KMS-11 (cell line): ENCODE results near the gene RBM34.

Source experiments
- H2AFZ ChIP-seq: fragments of 200-600 bp; sonication (generic); 2 replicates; pipeline ENCODE4 v1.6.1; 2016; ENCODE audit warnings: antibody characterized with exemption, mixed run types, low read depth
- H3K27ac ChIP-seq: fragments of 200-600 bp; sonication (generic); 2 replicates; pipeline ENCODE4 v1.6.1; 2016; ENCODE audit warnings: mild to moderate bottlenecking, mixed run types
- H3K27me3 ChIP-seq: fragments of 200-600 bp; sonication (generic); 2 replicates; pipeline ENCODE4 v1.6.1; 2017; ENCODE audit warnings: mild to moderate bottlenecking, low read depth, mixed run types, moderate library complexity; ENCODE audit not compliant: insufficient read depth
- H3K36me3 ChIP-seq: fragments of 200-600 bp; sonication (generic); 2 replicates; pipeline ENCODE4 v1.6.1; 2017; ENCODE audit warnings: mild to moderate bottlenecking, mixed run types; ENCODE audit not compliant: insufficient read depth
- H3K4me1 ChIP-seq: fragments of 200-600 bp; sonication (generic); 2 replicates; pipeline ENCODE4 v1.6.1; 2016; ENCODE audit warnings: mild to moderate bottlenecking, low read depth, mixed run types; ENCODE audit not compliant: poor library complexity, severe bottlenecking
- H3K4me2 ChIP-seq: fragments of 200-600 bp; sonication (generic); 2 replicates; pipeline ENCODE4 v1.7.0; 2016; ENCODE audit warnings: mild to moderate bottlenecking, mixed run types
- H3K4me3 ChIP-seq: fragments of 200-600 bp; sonication (generic); IDR thresholded peaks from 2 replicates; pipeline ENCODE4 v1.6.1; 2017; ENCODE audit warnings: low read depth, low read length, mixed read lengths; ENCODE audit not compliant: insufficient read depth
- H3K79me2 ChIP-seq: fragments of 200-600 bp; sonication (generic); 2 replicates; pipeline ENCODE4 v1.6.1; 2016; ENCODE audit warnings: low read depth, mixed run types; ENCODE audit not compliant: insufficient read depth
- H3K9ac ChIP-seq: fragments of 200-600 bp; sonication (generic); 2 replicates; pipeline ENCODE4 v1.6.1; 2016; ENCODE audit warnings: mild to moderate bottlenecking, mixed run types
- H4K20me1 ChIP-seq: fragments of 200-600 bp; sonication (generic); 2 replicates; pipeline ENCODE4 v1.6.1; 2016; ENCODE audit warnings: mild to moderate bottlenecking, mixed run types; ENCODE audit not compliant: insufficient read depth
- CTCF ChIP-seq: fragments of 200-600 bp; sonication (generic); conservative IDR thresholded peaks from 2 replicates; pipeline ENCODE4 v1.6.1; 2017; ENCODE audit warnings: low read depth, mild to moderate bottlenecking, antibody characterized with exemption, low read length, moderate library complexity, mixed read lengths

RBM34 gene

GRCh38 chr1:235152235-235152634, 8.8 kb downstream of the RBM34 start:
- H3K4me2 ChIP-seq, result no peak overlapping the region
- H2AFZ ChIP-seq, result no peak overlapping the region
- no peak overlapping the region for H3K9ac ChIP-seq
- 0 out of 2 replicates have a peak, but pooled peaks cover 4% of the 10 kb centered on the region for H3K79me2 ChIP-seq
- peaks cover 21% of the 10 kb centered on the region; the same call in 1 of the 2 replicates for H3K36me3 ChIP-seq
- no peak overlapping the region for H3K27ac ChIP-seq
- no peaks in the 10 kb centered on the region for H3K4me1 ChIP-seq
- H3K27me3 ChIP-seq, result no peaks in the 10 kb centered on the region
- H4K20me1 ChIP-seq, result no peaks in the 10 kb centered on the region
- no peak overlapping the region for H3K4me3 ChIP-seq
- TF ChIP-seq CTCF, result no peak

- H3K36me3 ChIP-seq, result peaks cover 24% of the 10 kb centered on the region; the same call in 1 of the 2 replicates
These were observed 10.0 kb downstream of the RBM34 start for GRCh38 chr1:235151033-235151432.

GRCh38 chr1:235149824-235150223, 11.2 kb downstream of the RBM34 start:
- Histone ChIP-seq H3K27ac (no peak overlapping the region), H3K36me3 (peaks cover 24% of the 10 kb centered on the region; the same call in 1 of the 2 replicates), H3K9ac (no peak overlapping the region), H2AFZ (no peak overlapping the region), H3K4me2 (no peak overlapping the region), H3K4me3 (no peak overlapping the region), H3K79me2 (0 out of 2 replicates have a peak, but pooled peaks cover 5% of the 10 kb centered on the region), H3K27me3 (no peaks in the 10 kb centered on the region), H3K4me1 (peaks cover 5% of the 10 kb centered on the region), H4K20me1 (no peaks in the 10 kb centered on the region)
- TF ChIP-seq CTCF, result no peak

More at GRCh38 chr1:235151033-235151432, 10.0 kb downstream of the RBM34 start:
- Histone ChIP-seq H3K27ac (no peak overlapping the region), H3K27me3 (no peaks in the 10 kb centered on the region), H3K4me3 (no peak overlapping the region), H3K79me2 (0 out of 2 replicates have a peak, but pooled peaks cover 4% of the 10 kb centered on the region), H3K9ac (no peak overlapping the region), H4K20me1 (no peaks in the 10 kb centered on the region), H2AFZ (no peak overlapping the region), H3K4me1 (no peaks in the 10 kb centered on the region), H3K4me2 (no peak overlapping the region)
- TF ChIP-seq CTCF, result no peak

GRCh38 chr1:235147269-235147668, 13.8 kb downstream of the RBM34 start:
- H2AFZ ChIP-seq, result no peak overlapping the region
- no peak overlapping the region for H3K9ac ChIP-seq
- 0 out of 2 replicates have a peak, but pooled peaks cover 13% of the 10 kb centered on the region for H3K79me2 ChIP-seq
- H3K27ac ChIP-seq, result no peak overlapping the region
- no peak for TF ChIP-seq CTCF
- peaks cover 8% of the 10 kb centered on the region; the same call in 1 of the 2 replicates for H3K36me3 ChIP-seq
- no peak overlapping the region for H3K4me2 ChIP-seq
- H3K4me3 ChIP-seq, result no peak overlapping the region
- H3K4me1 ChIP-seq, result peaks cover 5% of the 10 kb centered on the region
- no peaks in the 10 kb centered on the region for H4K20me1 ChIP-seq
- H3K27me3 ChIP-seq, result no peaks in the 10 kb centered on the region
